HPDE6-E6E7 (cell line): ENCODE results near the gene BCL6B.

Source experiments
- DNase-seq: peaks from one replicate; pipeline ENCODE4 v3.0.0; 2011; ENCODE audit warnings: missing footprints; ENCODE audit errors: extremely low spot score

Gene BCL6B

DNA sequence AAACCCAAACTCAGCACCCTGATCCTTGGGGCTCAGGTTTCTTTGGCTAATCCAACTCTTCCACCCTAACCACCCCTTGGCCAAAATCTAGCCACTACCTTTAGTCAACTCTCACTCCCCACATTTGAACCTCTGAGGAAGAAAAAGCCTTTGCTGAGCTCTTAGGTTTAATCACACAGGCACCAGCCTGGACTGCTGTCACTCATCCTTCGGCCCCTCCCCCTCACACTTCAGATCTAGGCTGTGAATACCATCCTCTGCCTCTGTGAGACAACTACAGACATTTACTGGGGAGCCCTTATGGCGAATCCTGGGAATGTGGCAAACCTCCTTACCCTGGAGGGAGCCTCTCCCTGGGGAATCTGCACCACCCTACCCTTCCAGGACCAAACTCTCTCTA, 15.7 kb upstream of the BCL6B start:
- no peak for DNase-seq

- DNase-seq, result no peak
Measured at GRCh38 chr17:7010523-7010922, 12.3 kb upstream of the BCL6B start.

- no peak for DNase-seq
Measured at GRCh38 chr17:7011415-7011814, 11.4 kb upstream of the BCL6B start.

DNA sequence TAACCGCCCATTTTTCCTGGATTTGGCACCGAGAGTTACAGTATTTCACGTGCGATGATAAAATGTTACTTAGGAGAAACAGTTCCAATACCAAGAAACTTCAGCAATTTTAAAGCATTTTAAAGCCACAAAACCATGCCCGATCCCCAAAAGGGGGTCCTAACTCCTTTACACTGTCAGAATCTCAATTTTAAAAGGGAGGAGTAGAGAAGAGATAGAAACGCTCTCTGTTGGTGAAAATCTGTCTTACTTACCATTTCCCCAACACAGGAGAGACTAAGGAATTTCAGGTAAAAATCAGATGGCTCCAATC, 11.0 kb upstream of the BCL6B start:
- no peak for DNase-seq

DNA sequence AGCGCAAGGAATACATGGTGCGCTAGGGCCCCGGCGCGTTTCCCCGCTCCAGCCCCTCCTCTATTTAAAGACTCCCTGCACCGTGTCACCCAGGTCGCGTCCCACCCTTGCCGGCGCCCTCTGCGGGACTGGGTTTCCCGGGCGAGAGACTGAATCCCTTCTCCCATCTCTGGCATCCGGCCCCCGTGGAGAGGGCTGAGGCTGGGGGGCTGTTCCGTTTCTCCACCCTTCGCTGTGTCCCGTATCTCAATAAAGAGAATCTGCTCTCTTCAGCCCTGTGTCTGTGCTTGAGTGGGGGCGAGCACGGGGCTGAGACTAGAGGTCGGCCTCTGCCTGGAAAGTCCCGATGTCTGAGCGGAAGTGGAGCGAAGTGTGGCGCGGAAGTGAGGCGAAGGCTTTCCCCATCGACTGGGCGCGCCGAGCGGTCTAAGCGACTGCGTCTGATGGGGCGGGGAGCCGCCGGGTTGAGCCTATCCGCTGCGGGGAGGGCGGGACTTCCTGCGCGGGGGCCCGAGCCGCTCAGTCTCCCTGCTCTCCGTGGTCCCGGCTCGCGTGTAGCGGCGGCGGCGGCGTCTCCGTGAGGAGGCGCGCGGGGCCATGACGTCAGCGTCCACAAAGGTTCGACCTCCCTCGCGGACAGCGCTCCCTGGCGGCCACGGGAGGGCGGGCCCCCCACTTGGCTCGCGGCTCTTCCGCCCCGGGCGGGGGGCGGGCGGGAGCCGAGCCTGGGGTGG, 8.4 kb upstream of the BCL6B start:
- peak; percentile 90 for DNase-seq

GRCh38 chr17:7014995-7015958, 7.6 kb upstream of the BCL6B start:
- no peak for DNase-seq

- no peak for DNase-seq
Measured at GRCh38 chr17:7016418-7016817, 6.4 kb upstream of the BCL6B start.

GRCh38 chr17:7016886-7017826, 5.7 kb upstream of the BCL6B start:
- no peak for DNase-seq

GRCh38 chr17:7017827-7018200, 5.0 kb upstream of the BCL6B start:
- no peak for DNase-seq

- DNase-seq, result no peak
Measured at GRCh38 chr17:7018331-7018964, 4.4 kb upstream of the BCL6B start.

GRCh38 chr17:7019367-7019766, 3.5 kb upstream of the BCL6B start:
- DNase-seq, result no peak

- no peak for DNase-seq
Measured at GRCh38 chr17:7019839-7020519, 2.9 kb upstream of the BCL6B start.

- DNase-seq, result no peak
Measured at GRCh38 chr17:7020894-7021664, 1.8 kb upstream of the BCL6B start.

DNA sequence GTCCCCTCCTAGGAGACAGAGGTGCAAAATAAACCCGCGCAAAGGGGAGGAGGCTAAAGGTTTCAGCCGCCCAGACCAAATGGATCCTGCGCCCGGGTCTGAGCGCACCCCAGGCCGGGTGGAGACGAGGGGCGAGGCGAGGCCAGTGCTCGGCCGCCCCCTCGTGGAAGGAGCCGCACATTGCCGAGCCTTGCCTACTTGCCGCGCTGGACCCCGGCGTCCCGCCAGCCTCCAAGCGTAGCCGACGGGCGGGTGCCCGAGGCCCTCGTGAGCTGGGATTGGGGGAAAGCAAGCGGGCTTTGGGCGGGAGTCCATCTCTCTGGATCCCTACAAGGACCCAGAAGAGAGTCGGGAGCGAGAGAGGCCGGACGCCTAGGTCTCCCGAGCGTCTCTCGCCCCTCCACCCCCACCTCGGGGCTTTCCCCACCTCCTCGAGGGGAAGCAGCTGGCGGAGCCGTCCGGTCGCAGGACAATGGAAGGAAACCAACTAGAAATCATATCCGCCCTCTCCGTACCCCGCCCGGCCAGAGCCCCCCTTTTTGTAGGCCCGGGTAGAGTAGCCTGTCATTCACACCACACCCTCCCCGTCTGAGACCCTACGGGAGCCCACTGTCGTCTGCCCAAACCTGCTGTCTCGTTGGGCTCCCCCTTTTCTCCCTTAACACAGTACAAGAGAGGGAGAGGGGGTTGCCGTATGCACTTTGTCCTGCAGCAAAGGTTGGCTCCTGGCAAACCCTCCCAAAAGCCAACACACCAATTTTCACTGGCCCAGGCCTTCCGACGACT, 664 bp upstream of the BCL6B start:
- DNase-seq, result peak; percentile 76

- DNase-seq, result no peak
Measured at GRCh38 chr17:7023576-7024401, 939 bp downstream of the BCL6B start.

DNA sequence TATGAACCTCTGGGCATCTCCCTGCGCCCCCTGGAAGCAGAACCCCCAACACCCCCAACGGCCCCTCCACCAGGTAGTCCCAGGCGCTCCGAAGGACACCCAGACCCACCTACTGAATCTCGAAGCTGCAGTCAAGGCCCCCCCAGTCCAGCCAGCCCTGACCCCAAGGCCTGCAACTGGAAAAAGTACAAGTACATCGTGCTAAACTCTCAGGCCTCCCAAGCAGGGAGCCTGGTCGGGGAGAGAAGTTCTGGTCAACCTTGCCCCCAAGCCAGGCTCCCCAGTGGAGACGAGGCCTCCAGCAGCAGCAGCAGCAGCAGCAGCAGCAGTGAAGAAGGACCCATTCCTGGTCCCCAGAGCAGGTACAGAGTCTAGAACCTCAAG, 1.5 kb downstream of the BCL6B start:
- DNase-seq, result no peak

- DNase-seq, result no peak
Measured at GRCh38 chr17:7025245-7025644, 2.4 kb downstream of the BCL6B start.

DNA sequence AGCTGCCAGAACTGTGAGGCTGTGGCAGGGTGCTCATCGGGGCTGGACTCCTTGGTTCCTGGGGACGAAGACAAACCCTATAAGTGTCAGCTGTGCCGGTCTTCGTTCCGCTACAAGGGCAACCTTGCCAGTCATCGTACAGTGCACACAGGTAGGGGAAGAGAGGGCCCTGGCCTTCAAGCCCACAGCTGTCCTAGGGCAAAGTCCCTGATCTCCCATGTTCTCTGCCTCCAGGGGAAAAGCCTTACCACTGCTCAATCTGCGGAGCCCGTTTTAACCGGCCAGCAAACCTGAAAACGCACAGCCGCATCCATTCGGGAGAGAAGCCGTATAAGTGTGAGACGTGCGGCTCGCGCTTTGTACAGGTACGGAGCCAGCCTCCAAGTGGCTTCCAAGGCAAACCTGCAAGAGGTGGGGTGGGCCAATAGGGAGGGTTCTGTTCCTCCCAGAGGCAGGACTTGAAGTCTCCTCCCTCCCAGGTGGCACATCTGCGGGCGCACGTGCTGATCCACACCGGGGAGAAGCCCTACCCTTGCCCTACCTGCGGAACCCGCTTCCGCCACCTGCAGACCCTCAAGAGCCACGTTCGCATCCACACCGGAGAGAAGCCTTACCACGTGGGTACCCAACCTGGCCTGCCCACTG, 3.7 kb downstream of the BCL6B start:
- DNase-seq, result no peak
